GM11168 (cell line): ENCODE measurements around the gene SUMO3.

Source experiments
- in situ Hi-C: fragments of 300-500 bp; cut with MboI; formaldehyde crosslinking; loops from one replicate; pipeline ENCODE4 v1.12.0; 2022; ENCODE audit warnings: low sequenced_read_pairs; ENCODE audit not compliant: unreplicated experiment

The SUMO3 gene

DNA sequence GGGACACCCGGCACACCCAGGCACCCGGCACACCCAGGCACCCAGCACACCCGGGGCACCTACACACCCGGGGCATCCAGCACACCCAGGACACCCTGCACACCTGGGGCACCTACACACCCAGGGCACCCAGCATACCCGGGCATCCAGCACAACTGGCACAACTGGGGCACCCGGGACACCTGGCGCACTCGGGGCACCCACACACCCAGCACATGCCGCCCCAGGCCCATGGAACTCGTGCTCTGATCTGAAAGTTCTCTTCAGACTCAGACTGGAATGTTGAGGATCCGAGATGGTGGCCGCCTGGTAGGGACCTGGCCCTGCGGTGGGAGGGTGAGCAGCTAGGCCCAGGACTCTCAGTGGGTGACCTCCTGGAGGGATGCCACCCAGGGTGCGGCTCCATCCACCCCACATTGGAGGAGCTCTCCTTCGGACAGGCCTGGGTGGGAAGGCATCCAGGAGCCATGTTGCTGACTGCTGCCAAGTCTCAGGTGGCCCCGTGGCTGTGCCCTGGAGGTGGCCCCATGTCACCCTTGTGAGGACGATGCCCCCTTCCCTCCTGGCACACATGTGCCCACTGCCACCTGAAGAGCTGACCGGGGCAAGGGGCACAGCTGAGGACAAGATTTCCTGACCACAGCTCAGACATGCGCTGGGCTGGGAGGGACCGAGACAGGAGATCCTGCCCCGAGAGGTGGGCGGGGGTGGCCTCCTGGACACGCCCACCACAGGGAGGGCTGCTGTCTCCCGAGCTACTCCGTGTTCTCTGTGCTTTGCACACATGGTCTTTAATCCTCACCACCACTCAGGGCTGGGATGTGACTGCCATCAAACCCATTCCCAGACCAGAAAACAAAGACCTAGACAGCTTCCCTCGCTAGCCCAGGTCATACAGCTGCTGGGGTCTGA, 53.3 kb downstream of the SUMO3 start:
- in situ Hi-C loops, result no loop called here

DNA sequence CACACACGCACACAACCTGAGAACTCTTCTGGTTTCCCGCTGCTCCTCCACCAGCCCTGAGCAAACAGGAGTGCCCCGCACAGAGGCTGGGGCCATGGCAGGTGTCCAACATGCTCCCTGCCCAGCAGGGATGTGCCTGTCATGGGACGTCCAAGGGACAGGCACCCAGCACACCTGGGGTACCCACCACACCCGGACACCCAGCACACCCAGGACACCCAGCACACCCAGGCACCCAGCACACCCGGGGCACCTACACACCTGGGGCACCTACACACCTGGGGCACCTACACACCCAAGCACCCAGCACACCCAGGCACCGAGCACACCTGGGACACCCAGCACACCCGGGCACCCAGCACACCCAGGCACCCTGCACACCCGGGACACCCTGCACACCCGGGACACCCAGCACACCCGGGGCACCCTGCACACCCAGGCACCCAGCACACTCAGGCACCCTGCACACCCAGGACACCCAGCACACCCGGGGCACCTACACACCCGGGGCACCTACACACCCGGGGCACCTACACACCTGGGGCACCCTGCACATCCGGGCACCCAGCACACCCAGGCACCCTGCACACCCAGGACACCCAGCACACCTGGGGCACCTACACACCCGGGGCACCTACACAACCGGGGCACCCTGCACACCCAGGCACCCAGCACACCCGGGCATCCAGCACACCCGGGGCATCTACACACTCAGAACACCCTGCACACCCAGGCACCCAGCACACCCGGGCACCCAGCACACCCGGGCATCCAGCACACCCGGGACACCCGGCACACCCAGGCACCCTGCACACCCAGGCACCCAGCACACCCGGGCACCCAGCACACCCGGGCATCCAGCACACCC, 54.2 kb downstream of the SUMO3 start:
- in situ Hi-C loops, result no loop called here

DNA sequence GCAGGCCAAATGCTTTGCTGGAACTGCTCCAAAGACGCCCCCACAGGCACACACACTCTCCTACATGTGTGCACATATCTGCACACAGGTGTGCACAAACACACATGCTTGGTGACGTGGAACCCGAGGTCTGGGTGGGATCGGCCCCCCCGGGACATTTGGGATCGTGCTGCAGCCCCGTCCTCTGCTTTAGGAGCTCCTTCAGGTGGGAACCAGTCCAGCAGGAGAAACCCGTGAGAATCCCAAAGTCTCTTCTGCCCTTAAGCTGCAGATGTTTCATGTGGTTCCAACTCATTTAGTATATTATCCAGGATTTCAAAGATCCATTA, 54.8 kb downstream of the SUMO3 start:
- in situ Hi-C loops, result no loop called here

DNA sequence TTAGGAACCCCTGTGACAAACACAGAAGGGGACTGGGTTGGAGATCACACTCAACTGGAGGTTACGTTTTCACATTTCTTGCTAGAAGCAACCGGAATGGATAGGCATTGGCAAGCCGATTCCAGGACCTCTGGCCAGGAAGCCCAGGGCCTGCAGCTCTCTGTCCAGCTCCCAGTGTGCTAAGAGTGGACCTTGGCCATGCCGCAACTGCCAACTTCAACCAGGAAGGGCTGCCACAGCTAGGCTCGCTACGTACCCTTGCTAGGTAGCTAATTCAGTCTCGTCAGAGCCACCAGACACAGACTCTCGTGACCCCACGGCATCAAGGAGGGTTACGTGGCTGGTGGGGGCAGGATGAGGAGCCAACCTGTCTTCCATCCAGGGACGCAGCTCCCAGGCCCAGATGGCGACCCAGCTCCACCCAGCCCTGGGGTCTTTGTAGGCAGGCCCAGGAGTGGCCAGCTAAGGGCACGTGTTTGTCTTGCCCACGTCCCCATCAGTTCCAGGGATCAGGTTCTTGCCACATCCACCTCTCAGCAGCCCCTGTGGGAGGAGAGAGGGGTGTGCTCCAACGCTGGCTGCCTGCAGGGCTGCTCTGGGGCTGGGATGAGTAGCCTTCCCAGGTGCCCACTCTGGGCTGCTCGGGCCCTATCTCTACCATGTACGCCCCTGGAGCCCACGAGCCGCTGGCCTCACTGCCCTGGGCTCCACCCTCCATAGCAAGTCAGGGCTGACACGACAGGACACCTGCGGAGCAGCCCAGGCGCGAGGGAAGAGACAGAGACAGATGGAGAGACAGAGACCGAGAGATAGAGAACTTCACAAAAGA, 55.4 kb downstream of the SUMO3 start:
- in situ Hi-C loops, result no loop called here

DNA sequence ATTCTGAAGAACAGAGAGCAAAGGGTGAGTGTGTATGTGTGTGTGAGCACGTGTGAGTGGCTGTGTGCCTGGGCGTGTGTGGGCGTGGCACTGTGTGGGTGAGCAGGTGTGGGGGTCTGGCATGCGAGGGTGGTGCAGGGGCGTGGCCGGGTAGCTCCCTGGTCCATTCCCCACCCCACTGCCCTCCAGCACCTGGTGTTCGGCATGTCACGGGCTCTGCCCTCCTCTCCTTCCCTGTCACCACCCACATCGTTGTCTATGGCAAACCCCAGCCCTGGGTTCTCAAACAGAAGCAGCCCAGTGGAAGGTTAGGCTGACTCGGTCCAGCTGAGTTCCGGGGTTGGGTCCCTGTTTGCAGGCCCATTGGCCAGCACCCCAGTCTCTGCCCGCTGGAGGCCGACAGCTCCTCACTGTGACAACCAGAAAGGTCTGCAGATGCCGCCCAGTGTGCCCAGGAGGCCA, 56.1 kb downstream of the SUMO3 start:
- in situ Hi-C loops, result no loop called here

DNA sequence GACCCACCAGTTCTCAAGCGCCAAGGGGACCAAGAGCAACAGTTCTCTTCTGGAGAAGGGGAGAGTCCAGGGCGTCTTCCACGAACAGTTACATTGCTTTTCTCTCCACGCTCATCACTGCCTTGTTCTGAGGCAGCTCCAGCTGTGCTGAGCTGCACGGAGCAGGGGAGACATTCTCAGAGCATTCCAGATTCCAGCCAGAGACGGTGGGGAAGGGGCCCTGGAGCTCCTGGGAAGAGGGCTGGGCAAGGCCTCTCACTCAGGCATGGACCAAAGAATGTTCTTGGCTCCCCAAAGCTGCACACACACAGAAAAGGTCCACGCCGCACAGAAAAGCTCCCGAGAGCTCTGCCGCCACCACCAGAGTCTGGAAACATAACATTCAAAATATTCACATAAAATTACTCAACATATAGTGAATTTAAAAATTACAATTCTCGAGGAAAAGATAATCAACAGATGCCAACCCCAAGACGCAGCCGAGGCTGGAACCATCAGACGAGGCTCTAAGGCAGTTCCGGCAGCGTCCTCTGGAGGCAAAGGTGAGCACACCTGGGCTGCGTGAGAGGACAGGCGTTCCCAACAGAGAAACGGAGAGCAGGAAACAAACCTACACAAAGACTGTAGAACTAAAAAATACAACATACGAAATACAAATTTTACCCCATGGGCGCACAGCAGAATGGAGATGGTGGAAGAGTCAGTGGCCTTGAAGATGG, 56.7 kb downstream of the SUMO3 start:
- in situ Hi-C loops, result no loop called here

DNA sequence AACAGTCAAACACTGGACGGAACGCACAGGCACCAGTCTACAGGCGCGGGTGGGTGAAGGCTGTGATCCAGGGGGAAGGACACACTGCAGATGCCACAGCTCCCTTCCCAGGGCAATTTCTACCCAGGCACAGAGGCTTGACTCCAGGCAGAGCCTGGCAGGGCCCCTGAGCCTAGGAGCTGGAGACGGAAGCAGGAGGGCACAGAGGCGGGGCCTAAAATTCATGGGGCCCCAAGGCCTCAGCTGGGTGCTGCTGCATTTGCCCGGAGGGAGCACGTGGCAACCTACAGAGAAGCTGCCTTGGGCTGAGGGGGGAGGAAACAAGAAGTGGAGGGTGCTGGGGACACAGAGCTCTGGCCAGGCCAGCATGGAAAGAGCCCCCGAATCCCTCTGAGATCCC, 57.5 kb downstream of the SUMO3 start:
- in situ Hi-C loops, result no loop called here

DNA sequence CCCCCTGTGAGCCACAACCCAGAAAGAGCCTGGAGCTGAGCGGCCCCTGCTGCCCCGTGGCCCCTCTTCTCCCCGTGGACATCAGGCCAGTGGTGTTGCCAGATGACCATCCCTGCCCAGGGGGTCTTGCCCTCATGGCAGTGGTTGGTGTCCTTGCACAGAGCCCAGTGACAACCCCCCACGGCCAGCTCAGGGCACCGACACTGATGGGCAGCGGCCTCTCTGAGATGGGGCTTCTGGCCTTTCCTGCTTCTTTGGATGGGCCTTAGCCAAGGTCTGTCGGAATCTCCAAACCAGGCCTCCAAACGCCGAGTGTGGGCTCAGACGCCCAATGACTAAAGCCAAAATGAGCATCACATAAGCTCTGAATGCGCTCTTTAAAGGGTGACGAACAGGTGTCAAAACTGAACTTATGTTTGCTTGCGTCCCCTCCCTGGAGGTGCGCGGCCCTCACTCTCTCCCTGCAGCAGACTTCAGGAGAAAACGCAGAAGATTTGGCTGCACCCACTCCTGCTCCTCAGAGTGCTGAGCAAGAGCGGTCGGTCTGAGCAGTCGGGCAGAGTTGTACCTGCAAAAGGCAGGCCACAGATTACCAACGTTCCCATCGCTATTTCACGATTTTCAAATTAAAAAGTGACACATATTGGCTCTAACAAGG, 58.1 kb downstream of the SUMO3 start:
- in situ Hi-C loops, result no loop called here

DNA sequence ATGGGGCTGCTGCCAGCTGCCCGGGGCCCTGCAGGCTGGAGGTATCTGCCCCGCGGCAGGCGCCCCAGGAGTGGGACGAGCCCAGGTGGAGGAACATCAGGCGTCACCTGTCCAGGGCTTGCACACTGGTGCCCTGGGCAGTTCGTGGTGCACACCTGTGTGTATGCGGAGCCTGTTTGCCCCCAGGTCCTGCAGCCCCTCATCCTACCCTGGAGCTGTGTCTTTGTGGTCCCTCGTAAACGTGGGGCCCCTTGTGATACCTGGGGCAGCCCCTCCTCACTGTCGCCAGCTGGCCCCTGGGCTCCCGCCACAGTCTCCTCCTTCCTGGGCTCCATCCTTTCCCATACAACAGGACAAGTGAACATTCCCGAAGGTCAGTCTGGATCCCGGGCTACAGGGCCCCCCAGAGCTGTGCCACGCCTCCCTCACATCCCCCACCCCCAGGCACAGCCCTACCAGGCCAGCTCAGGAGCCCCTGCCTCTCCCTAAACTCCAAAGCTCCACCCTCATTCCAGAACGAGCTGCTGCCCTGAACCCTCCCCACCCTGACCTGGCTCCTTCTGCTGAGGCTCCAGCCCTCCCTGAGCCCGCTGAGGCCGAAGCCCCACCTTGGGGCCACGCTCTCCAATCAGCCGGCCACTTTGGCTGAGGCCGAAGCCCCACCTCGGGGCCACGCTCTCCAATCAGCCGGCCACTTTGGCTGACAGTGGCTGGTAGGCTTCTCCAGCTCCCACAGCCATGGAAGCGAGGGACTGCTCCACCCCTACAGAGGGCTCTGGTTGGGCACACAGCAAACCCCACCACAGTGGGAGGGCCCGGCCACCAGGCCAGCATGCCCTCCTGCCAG, 58.9 kb downstream of the SUMO3 start:
- in situ Hi-C loops, result no loop called here

DNA sequence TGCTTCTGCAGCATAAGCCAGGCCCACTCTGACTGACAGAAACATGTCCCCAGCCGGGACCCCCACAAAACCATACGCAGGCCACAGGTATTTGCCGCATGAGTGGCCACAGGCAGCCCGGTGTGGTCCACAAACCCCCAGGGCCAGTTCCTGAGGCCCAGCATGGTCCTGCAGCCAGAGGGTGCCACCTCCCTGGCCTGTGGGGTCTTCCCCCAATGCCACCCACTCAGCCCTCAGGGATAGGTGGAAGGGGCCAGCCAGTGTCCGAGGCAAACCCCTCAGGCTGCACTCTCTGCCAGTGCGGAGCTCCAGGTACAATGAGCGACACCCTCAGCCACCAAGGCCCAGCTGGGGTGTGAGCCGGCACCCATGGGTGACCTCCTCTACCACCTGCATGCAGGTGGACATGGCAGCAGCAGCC, 59.7 kb downstream of the SUMO3 start:
- in situ Hi-C loops, result no loop called here

DNA sequence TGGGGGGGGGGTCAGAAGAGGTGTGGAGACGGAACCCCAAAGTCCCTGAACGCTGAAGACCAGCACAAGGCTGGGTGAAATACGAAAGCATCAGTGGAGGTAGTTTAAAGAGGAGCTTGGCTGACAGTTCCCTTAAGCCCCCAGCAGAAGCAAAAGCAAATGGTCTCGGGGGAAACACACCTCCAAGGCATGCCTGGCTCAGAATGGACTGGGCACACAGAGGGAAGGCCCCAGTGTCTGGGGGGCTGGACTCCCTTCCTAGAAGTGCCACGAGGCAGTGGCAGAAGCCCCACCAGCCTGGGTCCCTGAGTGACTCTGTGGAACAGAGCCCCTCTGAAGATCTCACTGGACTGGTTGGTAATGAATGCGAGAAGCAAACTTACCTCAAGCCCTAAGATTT, 60.1 kb downstream of the SUMO3 start:
- in situ Hi-C loops, result no loop called here

DNA sequence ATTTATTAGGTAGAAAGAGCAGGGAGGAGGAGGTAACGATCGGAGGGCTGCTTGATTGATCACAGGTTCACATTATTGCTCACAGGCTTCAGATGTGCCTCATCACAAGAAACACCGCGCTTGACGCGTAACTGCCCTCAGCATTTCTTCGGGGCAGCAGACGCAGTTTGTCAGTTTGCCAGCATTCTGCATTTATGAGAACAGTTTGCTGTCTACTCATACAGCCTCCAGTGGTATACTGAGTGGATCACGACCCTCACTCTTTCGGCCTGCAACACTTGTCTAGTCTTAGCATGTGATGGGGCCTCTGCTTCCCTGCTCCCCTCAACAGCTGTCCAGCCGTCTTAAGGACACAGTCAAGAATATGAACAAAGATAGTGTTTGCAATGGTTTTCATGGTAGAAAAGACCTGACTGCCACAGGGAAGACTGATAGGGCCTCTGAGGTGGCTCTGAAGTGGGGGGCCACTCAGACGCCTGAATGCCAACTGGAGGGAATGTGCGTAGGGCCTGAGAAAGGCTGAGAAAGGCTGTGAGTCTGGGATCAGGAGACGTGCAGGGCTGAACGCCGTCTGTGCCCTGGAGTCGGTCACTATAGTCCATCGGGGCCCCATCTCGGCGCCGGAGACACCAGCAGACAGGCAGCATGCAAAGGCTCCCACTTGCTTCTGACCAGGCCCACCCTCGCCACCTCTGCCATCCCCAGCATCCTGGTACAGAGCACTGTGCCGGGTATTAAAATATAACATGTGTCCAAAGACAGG, 61.3 kb downstream of the SUMO3 start:
- in situ Hi-C loops, result no loop called here
